ENCODE results near the gene FGD5. TPM values are rescaled to one million over a fixed set of nuclear protein-coding genes. Genes with fewer than 3 reads are reported as not detected.

Gene FGD5
- polyA plus RNA-seq, 1 of the 3 experiments (the other 2 are of a cell fraction), result not detected

DNA sequence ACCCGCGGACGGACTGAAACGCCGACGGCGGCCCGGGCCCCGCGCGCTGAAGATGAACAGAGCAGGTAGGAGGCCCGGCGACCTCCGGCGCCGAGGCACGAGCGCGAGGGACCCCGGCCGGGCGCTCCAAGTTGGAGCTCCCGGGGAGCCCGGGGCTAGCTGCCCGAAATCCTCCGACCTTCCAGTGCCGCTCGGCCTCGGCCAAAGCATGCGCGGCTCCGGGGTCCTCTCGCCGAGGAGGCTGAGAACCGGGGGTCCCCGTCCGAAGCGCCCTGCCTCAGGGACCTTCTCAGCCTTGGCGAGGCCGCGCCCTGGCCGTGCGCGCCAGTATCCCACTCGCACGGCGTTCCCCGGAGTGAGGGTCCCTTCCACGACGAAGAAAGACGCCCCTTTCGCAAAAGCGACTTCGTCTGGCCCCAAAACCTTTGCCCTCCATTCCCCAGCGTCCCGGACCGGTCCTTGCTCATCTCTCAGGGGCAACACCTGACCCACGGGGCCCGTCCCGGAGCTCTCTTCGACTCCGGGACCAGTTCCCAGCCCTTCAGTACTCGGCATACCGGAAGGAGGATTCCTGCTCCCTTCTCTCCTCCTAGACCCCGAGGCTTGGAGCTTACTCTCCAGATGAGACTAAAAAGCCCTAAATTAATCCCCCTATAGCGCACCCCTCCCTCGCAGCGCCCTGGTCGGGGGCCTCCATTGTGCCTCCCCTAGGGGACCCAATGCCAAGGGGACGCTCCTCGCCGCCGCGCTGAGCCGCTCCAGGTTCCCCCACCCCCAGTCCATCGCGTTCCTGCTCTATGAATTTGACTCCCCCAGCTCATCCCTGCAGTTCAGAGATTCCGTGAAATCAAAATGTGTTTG is 7.7 kb upstream of the FGD5 start:
- no peaks in the 10 kb centered on the region for H4K20me1 ChIP-seq (ENCODE audit: insufficient read depth)
- WGBS (ENCODE audit: low lambda C conversion rate), result 38% methylated on average over 43 of the region's 78 CpGs
- CTCF ChIA-PET, result interaction anchor here (1.0 kb wide), 1 partner anchor 11 kb away, joined by 3 read pairs; no protein-coding TSS in a partner anchor

More for the DNA sequence above, 7.7 kb upstream of the FGD5 start:
- Histone ChIP-seq H2AFZ (ENCODE audit: low read depth) (no peak overlapping the region), H3F3A (replicated peaks; ENCODE audit: insufficient read depth) (no peaks in the 10 kb centered on the region), H3K4me3 (ENCODE audit: low read depth in 2 of 2, low read length in 1 of 2) (no peak overlapping the region), H3K9me2 (no peaks in the 10 kb centered on the region), H3K4me2 (no peak overlapping the region), H3K9ac (no peak overlapping the region), H3K4me1 (ENCODE audit: control insufficient read depth in 1 of 2, insufficient read depth in 2 of 2, low read depth in 1 of 2, low read length in 1 of 2) (peaks cover 0 to 2% of the 10 kb centered on the region in 2 experiments; a peak in 1 of 4 replicates), H3K79me2 (ENCODE audit: insufficient read depth) (no peaks in the 10 kb centered on the region), H3K27ac (ENCODE audit: low read depth in 2 of 2, low read length in 1 of 2) (no peak overlapping the region), H3K27me3 (ENCODE audit: insufficient read depth) (peaks cover 9% of the 10 kb centered on the region; the same call in 1 of the 2 replicates), H3K9me3 (no peaks in the 10 kb centered on the region), H3K36me3 (replicated peaks in 1 of 2; ENCODE audit: control insufficient read depth in 1 of 2, insufficient read depth in 2 of 2, low read length in 1 of 2) (no peaks in the 10 kb centered on the region)
- POLR2A ChIA-PET, result no interaction called here
- no peak for TF ChIP-seq EZH2phosphoT487 (IDR thresholded peaks at IDR 0.05; ENCODE audit: borderline replicate concordance, low read depth)
- no peak for TF ChIP-seq TEAD4 (IDR thresholded peaks at IDR 0.05; ENCODE audit: borderline replicate concordance, insufficient read depth)
- no peak for TF ChIP-seq FOXM1 (IDR thresholded peaks at IDR 0.05; ENCODE audit: low read depth)
- TF ChIP-seq, protein P1, sequence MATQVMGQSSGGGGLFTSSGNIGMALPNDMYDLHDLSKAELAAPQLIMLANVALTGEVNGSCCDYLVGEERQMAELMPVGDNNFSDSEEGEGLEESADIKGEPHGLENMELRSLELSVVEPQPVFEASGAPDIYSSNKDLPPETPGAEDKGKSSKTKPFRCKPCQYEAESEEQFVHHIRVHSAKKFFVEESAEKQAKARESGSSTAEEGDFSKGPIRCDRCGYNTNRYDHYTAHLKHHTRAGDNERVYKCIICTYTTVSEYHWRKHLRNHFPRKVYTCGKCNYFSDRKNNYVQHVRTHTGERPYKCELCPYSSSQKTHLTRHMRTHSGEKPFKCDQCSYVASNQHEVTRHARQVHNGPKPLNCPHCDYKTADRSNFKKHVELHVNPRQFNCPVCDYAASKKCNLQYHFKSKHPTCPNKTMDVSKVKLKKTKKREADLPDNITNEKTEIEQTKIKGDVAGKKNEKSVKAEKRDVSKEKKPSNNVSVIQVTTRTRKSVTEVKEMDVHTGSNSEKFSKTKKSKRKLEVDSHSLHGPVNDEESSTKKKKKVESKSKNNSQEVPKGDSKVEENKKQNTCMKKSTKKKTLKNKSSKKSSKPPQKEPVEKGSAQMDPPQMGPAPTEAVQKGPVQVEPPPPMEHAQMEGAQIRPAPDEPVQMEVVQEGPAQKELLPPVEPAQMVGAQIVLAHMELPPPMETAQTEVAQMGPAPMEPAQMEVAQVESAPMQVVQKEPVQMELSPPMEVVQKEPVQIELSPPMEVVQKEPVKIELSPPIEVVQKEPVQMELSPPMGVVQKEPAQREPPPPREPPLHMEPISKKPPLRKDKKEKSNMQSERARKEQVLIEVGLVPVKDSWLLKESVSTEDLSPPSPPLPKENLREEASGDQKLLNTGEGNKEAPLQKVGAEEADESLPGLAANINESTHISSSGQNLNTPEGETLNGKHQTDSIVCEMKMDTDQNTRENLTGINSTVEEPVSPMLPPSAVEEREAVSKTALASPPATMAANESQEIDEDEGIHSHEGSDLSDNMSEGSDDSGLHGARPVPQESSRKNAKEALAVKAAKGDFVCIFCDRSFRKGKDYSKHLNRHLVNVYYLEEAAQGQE (IDR thresholded peaks at IDR 0.05; ENCODE audit: low read depth, low read length), result no peak
- TF ChIP-seq ELF1 (IDR thresholded peaks at IDR 0.05), result no peak
- TF ChIP-seq CHD2 (IDR thresholded peaks at IDR 0.05; ENCODE audit: low read length, partially characterized antibody), result no peak
- TF ChIP-seq EP300 (IDR thresholded peaks at IDR 0.05; ENCODE audit: borderline replicate concordance in 1 of 2, low read depth in 1 of 2, low read length in 1 of 2), result no peak
- no peak for TF ChIP-seq RXRA (IDR thresholded peaks at IDR 0.05; ENCODE audit: borderline replicate concordance, low read depth)
- TF ChIP-seq, protein P2, sequence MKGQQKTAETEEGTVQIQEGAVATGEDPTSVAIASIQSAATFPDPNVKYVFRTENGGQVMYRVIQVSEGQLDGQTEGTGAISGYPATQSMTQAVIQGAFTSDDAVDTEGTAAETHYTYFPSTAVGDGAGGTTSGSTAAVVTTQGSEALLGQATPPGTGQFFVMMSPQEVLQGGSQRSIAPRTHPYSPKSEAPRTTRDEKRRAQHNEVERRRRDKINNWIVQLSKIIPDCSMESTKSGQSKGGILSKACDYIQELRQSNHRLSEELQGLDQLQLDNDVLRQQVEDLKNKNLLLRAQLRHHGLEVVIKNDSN (IDR thresholded peaks at IDR 0.05; ENCODE audit: borderline replicate concordance, low read depth), result no peak
- TF ChIP-seq, protein P3, sequence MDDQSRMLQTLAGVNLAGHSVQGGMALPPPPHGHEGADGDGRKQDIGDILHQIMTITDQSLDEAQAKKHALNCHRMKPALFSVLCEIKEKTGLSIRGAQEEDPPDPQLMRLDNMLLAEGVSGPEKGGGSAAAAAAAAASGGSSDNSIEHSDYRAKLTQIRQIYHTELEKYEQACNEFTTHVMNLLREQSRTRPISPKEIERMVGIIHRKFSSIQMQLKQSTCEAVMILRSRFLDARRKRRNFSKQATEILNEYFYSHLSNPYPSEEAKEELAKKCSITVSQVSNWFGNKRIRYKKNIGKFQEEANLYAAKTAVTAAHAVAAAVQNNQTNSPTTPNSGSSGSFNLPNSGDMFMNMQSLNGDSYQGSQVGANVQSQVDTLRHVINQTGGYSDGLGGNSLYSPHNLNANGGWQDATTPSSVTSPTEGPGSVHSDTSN (IDR thresholded peaks at IDR 0.05), result no peak
- TF ChIP-seq TAF1 (IDR thresholded peaks at IDR 0.05; ENCODE audit: borderline replicate concordance, low read depth, low read length), result no peak
- TF ChIP-seq, protein P4, sequence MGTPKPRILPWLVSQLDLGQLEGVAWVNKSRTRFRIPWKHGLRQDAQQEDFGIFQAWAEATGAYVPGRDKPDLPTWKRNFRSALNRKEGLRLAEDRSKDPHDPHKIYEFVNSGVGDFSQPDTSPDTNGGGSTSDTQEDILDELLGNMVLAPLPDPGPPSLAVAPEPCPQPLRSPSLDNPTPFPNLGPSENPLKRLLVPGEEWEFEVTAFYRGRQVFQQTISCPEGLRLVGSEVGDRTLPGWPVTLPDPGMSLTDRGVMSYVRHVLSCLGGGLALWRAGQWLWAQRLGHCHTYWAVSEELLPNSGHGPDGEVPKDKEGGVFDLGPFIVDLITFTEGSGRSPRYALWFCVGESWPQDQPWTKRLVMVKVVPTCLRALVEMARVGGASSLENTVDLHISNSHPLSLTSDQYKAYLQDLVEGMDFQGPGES (IDR thresholded peaks at IDR 0.05; ENCODE audit: low read depth, low read length), result no peak
- no peak for TF ChIP-seq POLR2AphosphoS5 (IDR thresholded peaks at IDR 0.05; ENCODE audit: low read depth, low read length)
- no peak for TF ChIP-seq TCF12 (IDR thresholded peaks at IDR 0.05)
- no peak for TF ChIP-seq GABPA (IDR thresholded peaks at IDR 0.05; ENCODE audit: low read depth)
- TF ChIP-seq MXI1 (IDR thresholded peaks at IDR 0.05; ENCODE audit: low read depth, low read length), result no peak
- TF ChIP-seq RAD21 (IDR thresholded peaks at IDR 0.05; ENCODE audit: low read length), result no peak
- TF ChIP-seq SMC3 (IDR thresholded peaks at IDR 0.05; ENCODE audit: low read depth, low read length), result no peak
- no peak for DNase-seq

All from SK-N-SH (cell line).